ENCODE measurements around the gene ROBO1.

ROBO1 gene

GRCh38 chr3:78863306-78864203 is 904.2 kb downstream of the ROBO1 start:
- DNase-seq = no peak

DNA sequence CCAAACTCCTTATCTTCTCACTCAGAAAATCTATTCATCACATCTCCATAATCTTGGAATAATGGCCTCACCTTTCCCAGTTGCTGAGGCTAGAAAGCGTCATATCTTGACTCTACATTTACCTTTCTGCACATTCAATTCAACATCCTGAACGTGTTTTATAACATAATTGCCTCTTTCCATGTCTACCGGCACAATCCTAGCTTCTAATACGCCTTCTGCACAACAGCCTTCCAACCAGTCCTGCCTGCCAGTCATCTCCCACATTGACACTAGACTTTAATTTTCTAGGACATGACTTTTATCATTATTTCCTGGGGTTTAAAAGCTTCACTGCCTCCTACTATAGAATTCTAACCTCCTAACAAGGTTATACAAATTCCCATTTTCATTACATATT is 906.6 kb downstream of the ROBO1 start:
- DNase-seq = no peak
- TF ChIP-seq GATA1 (IDR thresholded peaks at IDR 0.05; ENCODE audit: low read depth, low read length) (no peak), POLR2A (IDR thresholded peaks at IDR 0.05; ENCODE audit: low read length) (no peak)

More at GRCh38 chr3:78863306-78864203, 904.2 kb downstream of the ROBO1 start:
- no peak for TF ChIP-seq POLR2A (IDR thresholded peaks at IDR 0.05; ENCODE audit: low read length)
- no peak for TF ChIP-seq GATA1 (IDR thresholded peaks at IDR 0.05; ENCODE audit: low read depth, low read length)

DNA sequence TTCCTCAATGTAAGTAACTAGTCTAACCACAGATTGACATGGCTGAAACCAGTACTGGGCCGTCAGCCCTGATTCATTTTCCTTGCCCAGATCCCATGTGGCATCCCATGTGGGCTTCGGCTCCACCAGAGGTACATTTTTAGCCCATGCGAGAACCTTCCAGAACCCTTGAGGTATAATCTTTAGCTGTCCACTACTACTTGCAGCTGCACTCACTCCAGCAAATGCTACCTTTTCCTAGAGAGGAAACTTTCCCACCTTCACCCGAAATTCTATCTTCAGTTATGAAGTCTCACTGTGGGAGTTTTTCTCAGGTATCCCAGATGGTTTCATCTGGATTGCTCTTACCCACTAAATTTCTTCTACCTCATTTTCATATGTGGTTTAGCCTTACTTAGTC is 907.2 kb downstream of the ROBO1 start:
- TF ChIP-seq POLR2A (IDR thresholded peaks at IDR 0.05; ENCODE audit: low read length) (no peak), GATA1 (IDR thresholded peaks at IDR 0.05; ENCODE audit: low read depth, low read length) (no peak)
- DNase-seq = no peak

DNA sequence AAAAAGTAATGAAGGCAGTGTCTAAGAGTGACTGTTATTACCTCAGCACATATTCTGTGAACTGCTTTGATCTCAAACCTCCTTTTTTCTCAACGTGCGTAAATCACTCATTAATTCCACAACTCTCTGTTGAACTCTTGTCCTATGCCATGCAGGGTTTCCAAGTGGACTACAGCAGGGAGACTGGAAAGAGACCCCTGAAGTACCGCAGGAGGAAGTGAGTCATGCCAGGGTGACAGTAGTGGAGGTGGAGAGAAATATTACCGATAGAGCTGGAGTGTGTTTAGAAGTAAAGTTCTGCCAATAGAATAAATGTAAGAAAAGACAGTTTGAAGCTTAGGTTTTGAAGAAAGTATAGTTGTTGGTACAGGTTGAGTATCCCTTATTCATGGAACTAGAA is 908.9 kb downstream of the ROBO1 start:
- DNase-seq = no peak
- TF ChIP-seq POLR2A (IDR thresholded peaks at IDR 0.05; ENCODE audit: low read length) (no peak), GATA1 (IDR thresholded peaks at IDR 0.05; ENCODE audit: low read depth, low read length) (no peak)

- DNase-seq = no peak
- TF ChIP-seq POLR2A (IDR thresholded peaks at IDR 0.05; ENCODE audit: low read length) = no peak
- TF ChIP-seq GATA1 (IDR thresholded peaks at IDR 0.05; ENCODE audit: low read depth, low read length) = no peak
Observed at GRCh38 chr3:78858174-78858573, 909.6 kb downstream of the ROBO1 start.

- DNase-seq = no peak
- no peak for TF ChIP-seq GATA1 (IDR thresholded peaks at IDR 0.05; ENCODE audit: low read depth, low read length)
Observed at GRCh38 chr3:78857494-78858111, 910.2 kb downstream of the ROBO1 start.

- TF ChIP-seq POLR2A (IDR thresholded peaks at IDR 0.05; ENCODE audit: low read length) (no peak), GATA1 (IDR thresholded peaks at IDR 0.05; ENCODE audit: low read depth, low read length) (no peak)
- no peak for DNase-seq
Observed at GRCh38 chr3:78856164-78856563, 911.6 kb downstream of the ROBO1 start.

DNA sequence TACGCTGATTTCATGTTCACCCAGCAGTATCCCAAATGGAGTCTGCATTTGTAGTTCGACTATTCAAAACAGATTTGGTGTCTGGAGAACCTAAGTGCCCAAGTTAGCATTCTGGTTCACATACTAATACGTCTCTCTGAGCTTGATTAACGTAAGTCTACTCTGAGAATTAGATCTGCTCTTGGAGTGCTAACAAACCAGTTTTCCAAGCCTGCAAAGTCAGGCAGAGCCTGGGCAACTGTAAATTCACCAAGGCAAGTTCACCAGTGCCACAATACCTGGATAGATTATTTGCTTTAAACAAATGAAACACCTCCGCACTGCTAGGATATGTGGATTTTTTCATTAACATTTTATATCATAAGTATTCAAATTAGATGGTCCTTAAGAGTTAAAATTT is 912.6 kb downstream of the ROBO1 start:
- TF ChIP-seq POLR2A (IDR thresholded peaks at IDR 0.05; ENCODE audit: low read length) = no peak
- no peak for TF ChIP-seq GATA1 (IDR thresholded peaks at IDR 0.05; ENCODE audit: low read depth, low read length)
- DNase-seq = no peak

- TF ChIP-seq POLR2A (IDR thresholded peaks at IDR 0.05; ENCODE audit: low read length) (no peak), GATA1 (IDR thresholded peaks at IDR 0.05; ENCODE audit: low read depth, low read length) (no peak)
- no peak for DNase-seq
Observed at GRCh38 chr3:78848392-78849288, 919.2 kb downstream of the ROBO1 start.

DNA sequence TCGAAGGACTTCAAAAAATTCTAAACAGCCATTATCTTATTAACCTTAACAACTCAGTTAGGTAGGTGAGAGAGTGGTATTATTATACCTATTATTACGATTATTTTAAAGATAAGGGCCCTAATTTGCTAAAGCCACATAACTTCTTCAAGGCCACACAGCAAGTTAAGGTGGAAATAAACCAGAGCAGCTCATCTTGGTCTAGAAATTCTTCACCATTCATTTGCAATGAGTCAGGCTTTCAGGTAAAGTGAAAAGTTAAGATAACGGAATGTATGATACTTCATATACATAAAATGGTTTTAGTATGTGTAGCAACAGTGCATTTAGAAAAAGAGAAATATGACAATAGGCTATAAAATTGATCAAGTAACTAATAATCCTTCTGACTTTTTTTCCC is 920.2 kb downstream of the ROBO1 start:
- TF ChIP-seq POLR2A (IDR thresholded peaks at IDR 0.05; ENCODE audit: low read length) (no peak), GATA1 (IDR thresholded peaks at IDR 0.05; ENCODE audit: low read depth, low read length) (no peak)
- DNase-seq = no peak

- no peak for DNase-seq
- TF ChIP-seq GATA1 (IDR thresholded peaks at IDR 0.05; ENCODE audit: low read depth, low read length) = no peak
- no peak for TF ChIP-seq POLR2A (IDR thresholded peaks at IDR 0.05; ENCODE audit: low read length)
Observed at GRCh38 chr3:78847203-78847602, 920.6 kb downstream of the ROBO1 start.

GRCh38 chr3:78846718-78847117 is 921.1 kb downstream of the ROBO1 start:
- TF ChIP-seq GATA1 (IDR thresholded peaks at IDR 0.05; ENCODE audit: low read depth, low read length) (no peak), POLR2A (IDR thresholded peaks at IDR 0.05; ENCODE audit: low read length) (no peak)

GRCh38 chr3:78845605-78846004 is 922.2 kb downstream of the ROBO1 start:
- no peak for DNase-seq
- no peak for TF ChIP-seq GATA1 (IDR thresholded peaks at IDR 0.05; ENCODE audit: low read depth, low read length)
- no peak for TF ChIP-seq POLR2A (IDR thresholded peaks at IDR 0.05; ENCODE audit: low read length)

More at GRCh38 chr3:78846718-78847117, 921.1 kb downstream of the ROBO1 start:
- no peak for DNase-seq

DNA sequence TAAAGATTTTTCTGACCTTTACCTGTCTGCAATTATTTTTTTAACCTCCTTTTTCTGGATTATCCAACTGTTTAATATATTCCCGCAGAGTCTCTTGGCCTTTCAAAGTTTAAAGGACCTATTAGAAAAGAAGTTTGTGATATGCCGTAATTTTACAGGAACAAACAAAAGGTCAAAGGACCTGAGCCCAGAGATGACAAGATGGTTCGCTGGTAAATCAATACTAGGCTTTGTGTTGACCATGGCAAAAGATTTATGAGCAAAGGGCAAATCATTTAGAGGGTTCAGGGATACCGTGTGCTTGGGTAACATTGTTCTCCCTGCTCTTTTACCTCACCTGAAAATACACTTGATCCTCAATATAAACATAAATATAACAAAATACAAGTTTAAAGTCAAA is 923.5 kb downstream of the ROBO1 start:
- no peak for TF ChIP-seq GATA1 (IDR thresholded peaks at IDR 0.05; ENCODE audit: low read depth, low read length)
- no peak for TF ChIP-seq POLR2A (IDR thresholded peaks at IDR 0.05; ENCODE audit: low read length)
- no peak for DNase-seq
